GM19467 (cell line): Measurements from ENCODE around the gene SH3RF1.
A peak's percentile ranks its signal among the peaks of the same experiment; 100 is the strongest.
"Not testable (repeated sequence)": the region's sequence is repeated elsewhere in the genome, so short reads cannot be mapped to it uniquely, and the experiment has no call there.

Experiments
- ATAC-seq: cut with Tn5 transposase; IDR thresholded peaks from one replicate; pipeline ENCODE4 v1.9.1; 2021; ENCODE audit warnings: mild to moderate bottlenecking, moderate library complexity; ENCODE audit not compliant: unreplicated experiment

SH3RF1 gene

GRCh38 chr4:169270810-169271691, at the start of gene SH3RF1:
Gene SH3RF1 (minus strand): TSS chr4:169270956. CDS start chr4:169269212, 1,744 bp downstream.
- ATAC-seq, result peak; percentile 59

DNA sequence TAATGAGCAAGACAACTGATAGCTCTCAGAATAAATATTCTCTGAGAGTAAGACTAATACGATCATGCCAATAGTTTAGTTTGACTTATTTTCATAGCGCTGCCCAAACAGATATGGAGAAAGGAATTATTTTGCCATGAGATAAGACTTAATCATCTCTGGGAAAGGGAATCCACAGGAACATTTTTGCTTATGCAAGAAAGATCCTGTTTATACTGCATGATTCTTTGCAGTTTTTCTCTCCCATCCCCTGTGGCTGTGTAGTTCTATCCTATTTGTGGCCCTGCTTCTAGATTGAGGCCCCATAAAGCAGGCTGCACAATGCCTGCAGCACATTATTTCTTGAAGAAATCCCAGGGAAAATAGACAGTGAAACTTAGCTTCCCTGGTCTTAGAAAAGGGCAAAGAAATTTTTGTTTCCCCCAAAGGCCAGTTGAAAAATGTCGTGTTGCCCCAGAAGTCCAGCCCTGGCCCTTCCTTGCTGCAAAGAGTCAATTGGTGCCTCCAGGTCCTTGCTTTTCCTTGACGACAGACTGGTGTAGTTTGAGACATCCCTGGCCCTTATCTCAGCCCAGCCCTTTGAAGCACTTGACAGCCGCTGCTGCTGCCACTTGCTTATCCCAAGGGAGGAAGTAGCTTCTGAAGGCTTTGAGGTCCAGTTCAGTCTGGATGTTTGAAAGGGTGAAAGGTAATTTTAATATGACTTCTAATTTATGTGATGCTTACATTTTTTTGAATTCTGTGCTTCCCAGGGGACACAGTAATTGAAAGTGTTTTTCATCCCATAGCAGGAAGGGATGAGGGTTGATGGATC, 45.0 kb upstream of the SH3RF1 start:
- no peak for ATAC-seq

GRCh38 chr4:169314906-169315305, 44.1 kb upstream of the SH3RF1 start:
- ATAC-seq, result no peak

DNA sequence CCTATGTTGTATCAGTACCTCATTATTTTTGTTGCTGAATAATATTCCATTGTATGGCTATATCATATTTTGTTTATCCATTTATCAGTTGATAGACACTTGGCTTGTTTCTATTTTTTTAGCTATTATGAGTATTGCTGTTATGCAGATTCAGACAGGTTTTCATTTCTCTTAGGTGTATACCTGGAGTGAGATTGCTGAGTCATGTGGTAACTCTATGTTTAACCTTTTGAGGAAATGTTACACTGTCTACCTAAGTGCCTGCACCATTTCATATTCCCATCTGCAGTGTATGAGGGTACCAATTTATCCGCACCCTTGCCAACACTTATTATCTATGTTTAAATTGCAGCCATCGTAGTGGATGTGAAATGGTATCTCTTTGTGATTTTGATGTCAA, 43.0 kb upstream of the SH3RF1 start:
- no peak for ATAC-seq

DNA sequence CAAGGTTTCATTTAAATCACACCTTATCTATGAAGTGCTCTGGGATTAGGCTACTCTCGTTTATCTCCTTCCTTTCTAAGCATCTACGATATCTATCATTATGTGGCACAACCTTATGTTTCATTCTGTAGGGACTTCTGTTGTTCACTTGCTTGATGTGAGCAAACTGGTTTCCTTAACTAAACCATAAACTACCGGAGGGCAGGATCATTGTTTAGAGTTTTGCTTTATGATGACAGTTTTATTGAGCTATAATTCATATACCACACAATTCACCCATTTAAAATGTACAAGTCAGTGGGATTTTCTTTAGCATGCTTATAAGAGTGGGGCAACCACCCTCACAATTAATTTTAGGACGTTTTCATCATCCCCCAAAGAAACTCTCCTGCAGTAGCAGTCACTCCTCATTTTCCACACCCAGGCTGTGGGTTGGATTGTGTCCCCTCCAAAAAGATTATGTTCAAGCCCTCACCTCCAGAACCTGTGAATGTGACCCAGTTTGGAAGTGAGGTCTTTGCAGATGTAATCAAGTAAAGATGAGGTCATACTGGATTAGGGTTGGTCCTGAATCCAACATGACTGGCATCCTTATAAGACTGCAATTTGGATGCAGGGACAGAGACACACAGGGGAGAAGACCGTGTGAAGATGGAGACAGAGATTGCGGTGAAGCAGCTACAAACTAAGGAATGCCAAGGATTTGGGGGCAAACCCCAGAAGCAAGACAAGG, 42.1 kb upstream of the SH3RF1 start:
- ATAC-seq, result no peak

- ATAC-seq, result peak; percentile 76
Measured at GRCh38 chr4:169311643-169312365, 41.0 kb upstream of the SH3RF1 start.

- ATAC-seq, result no peak
Measured at GRCh38 chr4:169309326-169309967, 38.7 kb upstream of the SH3RF1 start.

GRCh38 chr4:169307576-169307975, 36.8 kb upstream of the SH3RF1 start:
- ATAC-seq, result no peak

- no peak for ATAC-seq
Measured at GRCh38 chr4:169305651-169306050, 34.9 kb upstream of the SH3RF1 start.

- no peak for ATAC-seq
Measured at GRCh38 chr4:169305173-169305572, 34.4 kb upstream of the SH3RF1 start.

- no peak for ATAC-seq
Measured at GRCh38 chr4:169295822-169296221, 25.1 kb upstream of the SH3RF1 start.

- ATAC-seq, result peak; percentile 87
Measured at GRCh38 chr4:169293343-169294176, 22.8 kb upstream of the SH3RF1 start.

DNA sequence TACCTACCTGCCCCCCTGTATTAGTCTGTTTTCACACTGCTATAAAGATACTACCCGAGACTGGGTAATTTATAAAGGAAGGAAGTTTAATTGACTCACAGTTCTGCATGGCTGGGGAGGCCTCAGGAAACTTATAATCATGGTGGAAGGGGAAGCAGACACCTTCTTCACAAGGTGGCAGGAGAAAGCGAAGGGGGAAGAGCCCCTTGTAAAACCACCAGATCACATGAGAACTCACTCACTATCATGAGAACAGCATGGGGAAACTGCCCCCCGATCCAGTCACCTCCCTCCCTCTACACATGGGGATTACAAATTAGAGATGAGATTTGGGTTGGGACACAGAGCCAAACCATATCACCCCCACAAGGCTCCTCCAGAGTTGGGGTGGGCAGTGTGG, 17.2 kb upstream of the SH3RF1 start:
- ATAC-seq, result not testable (repeated sequence)

- ATAC-seq, result no peak
Measured at GRCh38 chr4:169286562-169287301, 16.0 kb upstream of the SH3RF1 start.

DNA sequence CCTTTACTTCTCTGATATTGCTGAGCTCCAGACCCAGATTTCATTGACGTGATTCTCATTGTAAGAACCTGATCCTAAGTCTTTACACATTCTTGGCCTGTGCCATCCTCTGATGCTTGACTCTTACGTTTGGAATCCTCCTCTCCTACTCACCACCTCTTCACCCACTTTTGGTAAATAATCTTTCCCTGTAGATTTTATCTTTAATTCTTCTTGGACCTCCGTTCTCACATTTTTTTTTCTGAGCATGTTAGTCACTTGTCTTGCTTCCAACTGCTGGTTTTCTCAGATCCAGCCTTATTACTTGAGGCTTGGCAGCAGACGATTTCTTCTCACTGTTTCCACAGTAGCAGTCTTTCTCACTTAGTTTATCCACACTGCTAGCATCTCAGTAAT, 12.4 kb upstream of the SH3RF1 start:
- no peak for ATAC-seq

- no peak for ATAC-seq
Measured at GRCh38 chr4:169282429-169283113, 11.8 kb upstream of the SH3RF1 start.

DNA sequence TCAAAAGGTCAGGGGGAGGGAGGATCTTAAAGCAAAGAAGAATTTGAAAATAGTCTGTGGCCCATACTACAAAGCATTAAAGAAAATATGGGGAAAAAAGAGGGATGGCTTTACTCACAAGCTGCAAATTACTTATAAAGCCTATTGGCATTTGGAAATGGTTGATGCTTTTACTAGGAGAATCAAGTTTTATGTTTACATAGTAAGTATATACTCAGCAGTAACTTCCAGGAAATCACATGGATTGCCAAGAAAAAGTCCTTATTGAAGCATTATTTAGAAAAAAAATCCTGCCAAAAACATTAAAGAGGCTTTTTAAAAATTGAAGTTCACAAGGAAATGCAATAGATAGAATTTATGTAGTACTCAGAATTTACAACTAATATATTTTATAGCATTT, 8.4 kb upstream of the SH3RF1 start:
- ATAC-seq, result no peak

DNA sequence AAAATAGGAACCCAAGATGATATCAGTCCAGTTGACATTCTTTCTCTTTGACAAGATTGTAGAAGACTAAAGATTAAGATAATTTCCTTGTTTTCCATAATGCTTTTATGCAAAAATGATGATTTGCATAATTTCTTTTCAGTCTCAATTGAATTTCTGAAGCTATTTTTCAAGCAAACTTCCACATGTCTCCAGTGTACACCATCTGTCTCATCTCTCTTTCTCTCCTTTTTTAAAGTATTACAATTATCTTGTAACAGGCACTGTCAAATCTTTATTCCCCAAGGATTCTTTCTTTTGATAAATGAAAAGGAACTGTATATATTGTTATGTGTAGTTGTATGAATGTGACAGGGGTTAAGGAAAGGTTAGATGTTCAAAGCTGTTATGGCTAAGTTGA, 7.9 kb upstream of the SH3RF1 start:
- ATAC-seq, result no peak
